Measurements from ENCODE around the gene NOP14.
"Not testable (repeated sequence)": the region's sequence is repeated elsewhere in the genome, so short reads cannot be mapped to it uniquely, and the experiment has no call there.

NOP14 gene

DNA sequence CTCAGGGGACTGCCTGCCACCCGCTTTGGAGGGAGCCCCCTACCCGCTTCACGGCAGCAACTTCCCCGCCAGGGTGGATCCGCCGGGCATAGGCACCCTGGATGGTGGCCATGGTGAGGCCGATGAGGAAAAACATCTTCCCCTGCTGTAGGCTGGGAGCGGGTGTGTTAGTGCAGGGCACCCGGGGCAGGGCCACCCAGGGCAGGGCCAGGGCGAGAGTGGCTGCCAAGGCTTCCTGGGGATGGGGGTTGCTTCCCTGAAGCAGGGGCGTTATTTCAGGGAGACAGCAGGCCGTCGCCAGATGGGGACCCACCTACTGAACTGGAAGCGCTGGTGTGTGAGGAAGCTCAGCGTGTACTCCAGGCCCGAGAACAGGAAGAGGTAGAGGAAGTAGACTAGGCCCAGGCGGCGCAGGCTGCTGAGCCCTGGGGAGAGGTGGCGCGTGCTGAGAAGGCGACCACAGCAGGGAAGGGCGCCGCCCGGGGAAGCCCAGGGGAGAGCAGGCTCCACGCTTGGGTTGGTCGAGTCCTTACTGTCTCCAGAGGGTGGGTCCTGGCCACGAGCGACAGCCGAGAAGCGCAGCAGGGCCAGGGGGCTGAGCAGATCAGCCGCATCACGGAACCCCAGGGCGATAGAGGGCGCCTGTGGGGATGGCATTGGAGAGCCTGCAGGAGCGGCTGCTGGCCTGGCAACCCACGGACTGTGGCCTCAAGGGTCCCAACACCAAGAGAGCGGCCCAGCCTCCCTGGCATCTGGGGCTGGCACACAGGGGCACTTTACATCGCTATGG is 31.5 kb downstream of the NOP14 start:
- DNase-seq (ENCODE audit: low read depth), result no peak

DNA sequence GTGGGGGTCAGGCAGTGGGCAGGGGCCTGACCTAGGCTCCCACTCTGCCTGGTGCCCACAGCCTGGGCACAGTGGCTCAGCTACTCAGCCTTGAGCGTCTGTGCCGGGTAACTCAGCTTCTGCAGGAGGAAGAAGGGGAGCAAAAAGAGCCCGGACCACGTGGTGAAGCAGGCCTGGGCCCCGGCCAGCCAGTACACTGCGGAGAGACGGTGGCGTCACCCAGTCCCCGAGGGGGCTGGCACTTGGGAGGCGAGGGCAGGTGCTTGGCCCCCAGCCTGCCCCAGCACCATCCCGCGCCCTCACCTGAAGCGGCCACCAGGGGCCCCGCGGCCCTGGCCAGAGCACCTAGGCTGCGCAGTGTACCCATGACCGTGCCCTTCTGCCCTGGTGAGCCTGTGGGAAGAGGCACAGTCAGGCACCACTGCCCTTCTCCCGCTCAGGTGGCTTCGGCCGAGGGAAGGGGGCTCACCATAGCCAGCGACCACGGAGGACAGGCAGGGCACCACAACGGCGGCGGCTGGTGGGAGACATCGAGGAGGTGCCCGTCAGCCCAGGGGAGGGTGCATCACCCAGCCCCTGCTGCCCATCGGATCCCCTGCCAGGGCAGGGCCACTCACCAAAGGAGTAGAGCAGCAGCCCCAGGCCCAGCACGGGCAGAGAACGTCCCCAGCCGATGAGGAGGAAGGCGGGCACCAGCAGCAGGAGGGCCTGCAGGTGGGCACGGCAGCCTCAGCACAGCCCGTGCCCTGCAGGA is 32.3 kb downstream of the NOP14 start:
- DNase-seq (ENCODE audit: low read depth), result no peak

DNA sequence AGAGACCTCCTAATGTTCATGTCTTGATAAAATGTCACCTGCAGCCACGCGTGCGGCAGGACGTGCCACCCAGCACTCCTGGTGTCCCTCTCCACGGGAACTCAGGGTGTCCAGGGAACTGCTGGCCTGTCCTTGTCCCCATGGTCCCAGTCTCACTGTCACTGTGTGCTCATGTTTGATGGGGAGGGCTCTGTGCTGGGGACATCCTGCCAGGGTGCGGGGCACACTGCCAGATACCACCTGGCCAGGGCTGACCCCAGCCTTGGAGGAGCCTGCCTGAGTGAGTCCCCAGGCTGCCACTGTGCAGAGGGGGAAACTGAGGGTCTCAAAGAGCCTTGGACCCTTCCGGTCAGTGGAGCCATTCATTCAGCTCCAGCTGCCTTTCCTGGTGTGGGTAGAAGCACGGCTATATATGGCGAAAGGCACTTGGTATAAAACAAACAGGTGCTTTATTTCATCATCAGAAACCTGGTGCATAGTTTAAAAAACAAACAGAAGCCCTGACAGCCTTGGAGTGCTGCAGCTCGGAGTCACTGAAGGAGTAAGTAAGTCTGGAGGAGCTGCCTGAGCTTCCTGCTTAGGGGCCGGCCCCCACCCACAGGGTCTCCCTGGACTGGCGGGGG is 33.0 kb downstream of the NOP14 start:
- DNase-seq (ENCODE audit: low read depth), result no peak

DNA sequence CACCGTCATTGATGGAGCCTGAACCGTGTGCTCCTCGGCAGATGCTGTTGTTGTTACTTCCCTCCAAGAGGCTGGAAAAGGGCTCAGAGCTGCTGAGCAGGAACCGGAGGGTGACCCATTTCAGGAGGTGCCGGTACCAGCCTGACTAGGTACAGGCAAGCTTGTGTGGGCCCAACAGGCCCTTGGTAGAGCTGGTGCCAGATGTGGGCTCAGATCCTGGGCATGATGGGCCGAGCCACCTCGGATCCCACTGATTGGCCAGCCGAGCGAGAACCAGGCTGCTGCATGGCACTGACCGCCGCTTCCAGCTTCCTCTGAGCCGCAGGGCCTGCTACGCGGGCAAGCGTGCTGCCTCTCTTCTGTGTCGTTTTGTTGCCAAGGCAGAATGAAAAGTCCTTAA is 33.7 kb downstream of the NOP14 start:
- no peak for DNase-seq (ENCODE audit: low read depth)

DNA sequence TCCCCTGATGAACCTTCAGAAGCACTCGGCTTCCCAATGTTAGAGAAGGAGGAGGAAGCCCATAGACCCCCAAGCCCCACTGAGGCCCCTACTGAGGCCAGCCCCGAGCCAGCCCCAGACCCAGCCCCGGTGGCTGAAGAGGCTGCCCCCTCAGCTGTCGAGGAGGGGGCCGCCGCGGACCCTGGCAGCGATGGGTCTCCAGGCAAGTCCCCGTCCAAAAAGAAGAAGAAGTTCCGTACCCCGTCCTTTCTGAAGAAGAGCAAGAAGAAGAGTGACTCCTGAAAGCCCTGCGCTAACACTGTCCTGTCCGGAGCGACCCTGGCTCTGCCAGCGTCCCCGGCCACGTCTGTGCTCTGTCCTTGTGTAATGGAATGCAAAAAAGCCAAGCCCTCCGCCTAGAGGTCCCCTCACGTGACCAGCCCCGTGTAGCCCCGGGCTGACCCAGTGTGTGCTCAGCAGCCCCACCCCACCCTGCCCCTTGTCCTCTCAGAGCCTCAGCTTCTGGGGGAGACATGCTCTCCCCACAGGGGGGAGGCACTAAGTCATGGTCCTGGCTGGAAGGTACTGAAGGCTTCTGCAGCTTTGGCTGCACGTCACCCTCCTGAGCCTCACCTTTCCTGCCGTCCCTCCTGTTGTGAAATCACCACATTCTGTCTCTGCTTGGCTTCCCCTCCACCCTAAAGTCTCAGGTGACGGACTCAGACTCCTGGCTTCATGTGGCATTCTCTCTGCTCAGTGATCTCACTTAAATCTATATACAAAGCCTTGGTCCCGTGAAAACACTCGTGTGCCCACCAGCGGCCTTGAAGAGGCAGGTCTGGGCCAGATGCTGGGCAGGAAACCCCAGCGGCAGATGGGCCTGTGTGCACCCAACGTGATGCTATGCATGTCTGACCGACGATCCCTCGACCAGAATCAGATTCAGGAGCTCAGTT is 34.7 kb downstream of the NOP14 start:
- no peak for DNase-seq (ENCODE audit: low read depth)

DNA sequence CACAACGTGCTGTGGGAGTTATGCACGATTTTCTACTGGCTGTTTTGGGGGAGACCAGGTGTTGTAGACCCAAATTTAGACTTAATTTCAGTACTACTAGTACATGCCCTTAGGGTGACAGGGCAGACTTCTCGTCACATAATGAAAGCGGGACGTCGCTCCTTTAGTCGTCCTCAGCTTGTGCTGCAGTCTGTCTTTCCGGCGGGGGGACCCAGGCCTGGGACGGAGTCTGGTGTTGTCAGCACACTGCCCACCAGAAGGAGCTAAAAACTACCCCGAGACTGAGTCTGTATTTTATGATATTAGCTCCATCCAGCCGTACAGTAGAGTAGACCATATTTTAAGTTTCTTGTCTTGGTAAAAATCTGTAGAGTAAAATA is 35.5 kb downstream of the NOP14 start:
- DNase-seq (ENCODE audit: low read depth), result no peak

DNA sequence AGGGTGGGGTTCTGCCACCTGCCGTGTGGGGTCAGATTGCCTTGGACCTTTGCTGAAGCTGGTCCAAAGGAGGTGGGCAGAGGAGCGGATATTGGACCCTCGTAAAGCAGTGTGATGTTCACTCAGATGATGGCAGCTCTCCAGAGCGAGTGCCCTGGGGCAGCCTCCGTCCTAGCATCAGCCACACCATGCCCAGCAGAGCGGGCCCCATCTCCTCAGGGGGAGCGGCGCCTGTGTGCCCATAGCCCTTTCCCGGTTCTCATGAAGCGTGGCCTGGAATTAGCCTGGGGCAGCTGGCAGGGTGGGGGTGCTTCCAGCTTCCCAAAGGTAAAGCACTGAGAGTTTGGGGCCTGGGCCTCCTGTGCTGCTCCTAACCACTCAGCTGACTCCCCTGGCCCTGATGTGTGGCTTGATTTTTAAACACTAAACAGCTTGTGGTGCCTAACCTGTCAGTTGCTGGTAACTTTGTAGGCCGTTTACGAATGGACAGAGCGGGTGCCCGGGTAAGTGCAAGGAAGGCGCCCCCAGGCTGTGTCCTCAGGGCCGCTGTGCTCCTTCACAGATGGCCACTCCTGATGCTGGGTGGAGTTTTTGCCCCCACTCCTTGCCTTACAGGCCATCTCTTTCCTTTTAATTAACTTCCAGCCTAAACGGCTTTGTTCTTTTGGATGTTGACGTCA is 36.0 kb downstream of the NOP14 start:
- no peak for DNase-seq (ENCODE audit: low read depth)

DNA sequence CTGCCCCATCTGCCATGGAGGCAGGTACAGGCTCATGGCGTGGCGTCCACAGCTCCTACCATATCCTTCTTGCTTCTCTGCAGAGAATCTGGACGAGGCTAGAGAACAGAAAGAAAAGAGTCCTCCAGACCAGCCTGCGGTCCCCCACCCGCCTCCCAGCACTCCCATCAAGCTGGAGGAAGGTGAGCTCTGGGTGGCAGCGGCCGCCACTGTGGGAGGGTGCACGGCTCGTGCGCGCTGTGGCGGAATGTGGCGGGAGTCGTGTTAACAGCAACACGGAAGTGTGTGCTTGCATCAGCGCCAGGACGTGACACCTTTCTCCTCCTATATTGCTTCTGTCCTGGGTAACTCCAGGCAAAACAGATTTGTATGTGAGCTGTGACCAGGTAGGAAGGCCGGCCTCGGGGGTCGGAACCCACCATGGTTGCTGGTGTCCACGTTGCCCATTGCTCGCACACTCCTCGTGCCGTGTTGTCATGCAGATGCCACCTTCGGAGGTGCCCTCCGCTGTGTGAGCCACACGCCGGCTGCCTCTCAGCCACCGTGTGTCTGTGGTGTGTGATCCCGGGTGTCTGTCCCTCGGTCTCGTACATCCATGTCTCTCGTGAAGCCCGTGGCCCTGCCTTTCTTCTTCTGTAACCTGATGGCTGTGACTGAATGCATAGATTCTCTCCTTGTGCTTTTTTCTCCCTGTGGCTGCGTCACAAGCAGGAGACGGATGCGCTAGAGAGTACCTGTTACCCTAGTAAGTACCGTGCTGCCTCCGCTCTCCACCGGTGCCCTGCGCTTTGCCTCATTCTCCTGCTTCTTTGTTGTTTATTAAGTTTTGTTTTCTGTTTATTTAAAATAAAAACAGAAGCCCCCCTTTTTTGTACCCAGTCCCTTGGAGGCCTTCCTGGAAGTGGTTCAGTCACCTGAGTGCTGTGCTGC is 37.0 kb downstream of the NOP14 start:
- no peak for DNase-seq (ENCODE audit: low read depth)

DNA sequence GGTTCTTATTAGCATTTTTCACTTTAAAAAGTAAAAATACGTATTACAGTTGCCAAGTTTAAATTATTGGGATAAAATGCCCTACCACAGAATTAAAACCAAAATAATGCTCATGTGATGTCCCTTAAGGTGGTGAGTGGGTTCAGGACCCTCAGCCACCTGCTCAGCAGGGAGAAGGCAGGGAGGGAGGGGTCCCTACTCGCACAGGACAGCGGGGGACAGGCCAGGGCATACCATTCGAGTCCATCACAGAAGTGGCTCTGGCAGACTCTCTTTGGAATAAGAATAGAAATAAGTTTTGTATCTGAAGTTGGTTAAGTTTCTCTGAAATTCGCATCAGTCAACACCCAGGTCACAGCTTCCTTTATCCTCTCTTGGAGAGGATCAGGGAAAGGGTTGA is 37.7 kb downstream of the NOP14 start:
- no peak for DNase-seq (ENCODE audit: low read depth)

DNA sequence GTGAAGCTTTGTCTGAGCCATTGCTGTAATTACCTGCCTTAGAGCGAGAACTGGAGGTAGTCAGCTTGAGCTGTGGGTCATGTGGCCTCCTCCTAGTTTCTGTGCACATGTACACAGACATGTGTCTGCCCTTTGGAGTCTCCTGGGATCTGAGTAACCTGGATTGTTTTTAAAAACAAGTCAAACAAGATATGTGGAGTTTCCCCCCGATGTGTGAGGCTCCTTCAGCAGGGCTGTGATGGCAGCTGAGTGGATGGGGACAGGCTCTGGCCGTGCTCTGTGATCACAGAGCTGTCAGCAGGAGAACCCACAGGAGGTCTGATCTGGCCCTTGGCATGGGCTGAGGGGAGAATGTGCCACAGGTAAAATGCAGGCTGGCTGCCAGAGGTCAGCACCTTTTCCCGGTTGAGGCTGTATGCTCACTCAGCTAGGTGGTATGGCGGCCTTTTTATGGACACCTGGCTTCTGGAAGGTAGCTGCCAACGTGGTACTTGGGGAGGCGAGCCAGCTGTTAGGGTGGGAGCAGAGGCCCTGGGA is 38.4 kb downstream of the NOP14 start:
- DNase-seq (ENCODE audit: low read depth), result no peak

DNA sequence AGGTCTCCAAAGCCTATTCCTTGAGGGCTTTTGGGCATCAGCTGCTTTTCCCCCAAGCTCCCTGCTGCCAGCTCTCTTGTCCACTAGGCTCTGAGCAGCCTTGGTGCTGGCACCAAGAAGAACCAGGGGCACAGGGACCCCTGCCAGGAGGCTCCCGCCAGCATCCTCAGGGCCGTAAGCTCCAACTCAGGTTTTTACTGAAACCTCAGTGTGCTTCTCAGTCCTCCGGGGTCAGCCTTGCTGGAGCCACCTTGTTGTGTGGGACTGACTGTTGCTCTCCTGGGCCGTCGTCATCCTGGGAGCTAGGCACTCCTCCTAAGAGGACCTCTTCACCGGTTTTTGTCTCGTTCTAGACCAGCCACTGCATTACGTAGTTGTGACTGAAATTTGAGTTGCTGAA is 38.9 kb downstream of the NOP14 start:
- DNase-seq (ENCODE audit: low read depth), result no peak

DNA sequence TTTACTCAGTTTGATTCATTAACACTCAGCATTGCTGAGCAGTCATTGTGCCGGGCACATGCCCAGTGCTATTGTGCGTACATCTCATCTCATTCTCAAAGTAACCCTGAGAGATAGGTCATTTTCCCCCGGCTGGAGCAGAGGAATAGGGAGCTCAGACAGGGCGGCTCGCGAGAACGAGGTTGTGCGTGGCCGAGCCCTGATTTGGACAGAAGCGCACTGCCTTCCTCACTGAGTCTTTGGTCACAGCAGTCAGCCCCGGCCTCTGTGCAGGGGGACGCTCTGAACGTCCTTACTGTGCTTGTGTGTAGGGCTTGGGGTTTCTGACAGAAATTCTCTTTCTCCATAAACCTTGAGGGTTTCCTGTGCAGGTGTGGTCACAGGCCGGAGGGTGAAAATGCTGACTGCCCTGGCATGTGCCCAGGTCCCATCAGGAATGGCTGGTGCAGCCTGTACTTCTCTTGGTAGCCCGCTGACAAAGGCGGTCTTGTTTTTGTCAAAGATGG is 39.5 kb downstream of the NOP14 start:
- DNase-seq (ENCODE audit: low read depth), result no peak

DNA sequence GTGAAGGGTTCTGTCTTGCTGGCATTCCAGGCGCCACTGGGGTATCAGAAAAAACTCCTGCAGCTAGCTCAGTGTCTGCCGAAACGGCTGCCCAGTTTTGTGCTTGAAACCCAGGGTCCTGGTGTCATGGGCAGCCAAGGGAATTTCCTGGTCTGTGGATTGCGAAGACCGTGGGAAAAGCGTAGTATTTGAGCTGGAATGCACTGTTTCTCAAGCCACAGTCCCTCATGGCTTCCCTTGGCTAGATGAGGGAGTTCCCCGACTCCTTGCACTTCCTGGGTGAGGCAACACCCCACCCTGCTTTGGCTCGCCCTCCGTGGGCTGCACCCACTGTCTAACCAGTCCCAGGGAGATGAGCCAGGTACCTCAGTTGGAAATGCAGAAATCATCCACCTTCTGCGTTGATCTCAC is 40.1 kb downstream of the NOP14 start:
- no peak for DNase-seq (ENCODE audit: low read depth)

DNA sequence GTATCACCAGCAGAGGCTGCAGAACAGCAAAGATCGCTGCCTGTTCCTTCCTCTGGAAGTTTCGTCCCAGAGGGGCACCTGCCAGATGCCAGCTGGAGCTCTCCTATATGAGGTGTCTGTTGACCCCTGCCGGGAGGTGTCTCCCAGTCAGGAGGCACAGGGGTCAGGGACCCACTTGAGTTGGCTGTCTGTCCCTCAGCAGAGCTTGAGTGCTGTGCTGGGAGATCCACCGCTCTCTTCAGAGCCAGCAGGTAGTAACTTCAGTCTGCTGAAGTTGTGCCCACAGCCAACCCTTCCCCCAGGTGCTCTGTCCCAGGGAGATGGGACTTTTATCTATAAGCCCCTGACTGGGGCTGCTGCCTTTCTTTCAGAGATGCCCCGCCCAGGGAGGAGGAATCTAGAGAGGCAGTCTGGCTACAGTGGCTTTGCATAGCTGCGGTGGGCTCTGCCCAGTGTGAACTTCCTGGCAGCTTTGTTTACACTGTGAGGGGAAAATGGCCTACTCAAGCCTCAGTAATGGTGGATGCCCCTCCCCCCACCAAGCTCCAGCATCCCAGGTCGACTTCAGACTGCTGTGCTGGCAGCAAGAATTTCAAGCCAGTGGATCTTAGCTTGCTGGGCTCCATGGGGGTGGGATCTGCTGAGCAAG is 40.6 kb downstream of the NOP14 start:
- DNase-seq (ENCODE audit: low read depth), result not testable (repeated sequence)

DNA sequence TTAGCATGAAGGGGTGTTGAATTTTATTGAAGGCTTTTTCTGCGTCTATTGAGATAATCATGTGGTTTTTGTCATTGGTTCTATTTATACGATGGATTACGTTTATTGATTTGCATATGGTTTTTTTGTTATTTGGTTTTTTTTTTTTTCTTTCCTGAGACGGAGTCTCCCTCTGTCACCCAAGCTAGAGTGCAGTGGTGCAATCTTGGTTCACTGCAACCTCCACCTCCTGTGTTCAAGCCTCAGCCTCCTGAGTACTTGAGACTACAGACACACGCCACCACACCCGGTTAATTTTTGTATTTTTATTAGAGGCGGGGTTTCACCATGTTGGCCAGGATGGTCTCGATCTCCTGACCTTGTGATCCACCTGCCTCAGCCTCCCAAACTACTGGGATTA is 44.5 kb downstream of the NOP14 start:
- not testable (repeated sequence) for DNase-seq (ENCODE audit: low read depth)

DNA sequence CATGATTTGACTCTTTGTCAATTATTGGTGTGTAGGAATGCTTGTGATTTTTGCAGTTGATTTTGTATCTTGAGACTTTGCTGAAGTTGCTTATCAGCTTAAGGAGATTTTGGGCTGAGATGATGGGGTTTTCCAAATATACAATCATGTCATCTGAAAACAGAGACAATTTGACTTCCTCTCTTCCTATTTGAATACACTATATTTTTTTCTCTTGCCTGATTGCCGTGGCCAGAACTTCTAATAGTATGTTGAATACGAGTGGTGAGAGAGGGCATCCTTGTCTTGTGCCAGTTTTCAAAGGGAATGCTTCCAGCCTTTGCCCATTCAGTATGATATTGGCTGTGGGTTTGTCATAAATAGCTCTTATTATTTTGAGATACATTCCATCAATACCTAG is 44.9 kb downstream of the NOP14 start:
- DNase-seq (ENCODE audit: low read depth), result not testable (repeated sequence)

DNA sequence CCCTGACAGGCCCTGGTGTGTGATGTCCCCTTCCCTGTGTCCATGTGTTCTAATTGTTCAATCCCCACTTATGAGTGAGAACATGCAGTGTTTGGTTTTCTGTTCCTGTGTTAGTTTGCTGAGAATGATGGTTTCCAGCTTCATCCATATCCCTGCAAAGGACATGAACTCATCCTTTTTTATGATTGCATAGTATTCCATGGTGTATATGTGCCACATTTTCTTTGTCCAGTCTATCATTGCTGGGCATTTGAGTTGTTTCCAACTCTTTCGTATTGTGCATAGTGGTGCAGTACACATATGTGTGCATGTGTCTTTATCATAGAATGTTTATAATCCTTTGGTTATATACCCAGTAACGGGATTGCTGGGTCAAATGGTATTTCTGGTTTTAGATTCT is 46.5 kb downstream of the NOP14 start:
- not testable (repeated sequence) for DNase-seq (ENCODE audit: low read depth)

DNA sequence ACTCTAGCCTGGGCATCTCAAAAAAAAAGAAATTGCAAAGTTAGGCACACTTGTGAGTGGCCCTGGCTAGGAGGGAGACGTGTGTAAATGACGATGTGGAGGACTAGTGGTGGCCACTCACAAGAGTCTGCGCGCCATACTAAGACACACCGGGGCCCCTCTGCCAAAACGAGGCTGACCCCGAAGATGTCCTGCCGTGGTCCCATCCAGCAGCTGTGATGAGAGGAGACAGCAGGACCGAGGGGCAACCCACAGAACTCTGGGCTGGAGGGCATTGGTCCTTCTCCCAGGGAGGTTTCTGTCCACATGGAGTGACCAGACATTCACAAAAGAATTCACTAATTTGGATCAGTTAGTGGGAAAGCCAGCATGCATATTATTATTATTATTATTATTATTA is 47.4 kb downstream of the NOP14 start:
- no peak for DNase-seq (ENCODE audit: low read depth)

All from stimulated activated CD8-positive, alpha-beta memory T cell treated with anti-CD3 and anti-CD28 coated beads, Interleukin-7, amount 100 ng/mL, for 24 hours (primary cell).